Astrocyte (in vitro differentiated cells and primary cell): ENCODE results near the gene JAKMIP3. TPM values are rescaled to one million over a fixed set of nuclear protein-coding genes. Genes with fewer than 3 reads are reported as not detected.

Experiments used
- DNase-seq: peaks from one replicate; pipeline ENCODE4 v3.0.0-alpha.2; 2010; ENCODE audit warnings: low read depth
- FAIRE-seq: peaks from 2 replicates; lab custom pipeline; 2011; peaks lifted over from hg19 to GRCh38; lab: Jason Lieb, UNC
- H2AFZ ChIP-seq: 2 replicates; pipeline ENCODE4 v1.6.0; 2012; ENCODE audit warnings: low read depth, low read length, inconsistent platforms
- H3K27ac ChIP-seq: 2 replicates; pipeline ENCODE4 v1.5.1; 2011; ENCODE audit warnings: low read depth, low read length, inconsistent platforms
- H3K27me3 ChIP-seq: 2 replicates; pipeline ENCODE4 v1.6.0; 2011; ENCODE audit warnings: low read length, inconsistent platforms; ENCODE audit not compliant: insufficient read depth
- H3K36me3 ChIP-seq: 2 replicates; pipeline ENCODE4 v1.5.1; 2011; ENCODE audit warnings: low read length, inconsistent platforms; ENCODE audit not compliant: insufficient read depth
- H3K4me1 ChIP-seq: 2 replicates; pipeline ENCODE4 v1.5.1; 2011; ENCODE audit warnings: low read length, inconsistent platforms; ENCODE audit not compliant: insufficient read depth
- H3K4me2 ChIP-seq: 2 replicates; pipeline ENCODE4 v1.6.0; 2012; ENCODE audit warnings: low read length, inconsistent platforms
- H3K4me3 ChIP-seq: 2 replicates; pipeline ENCODE4 v1.5.1; 2011; ENCODE audit warnings: low read depth, mild to moderate bottlenecking, low read length, inconsistent platforms; ENCODE audit not compliant: insufficient read depth
- H3K79me2 ChIP-seq: 2 replicates; pipeline ENCODE4 v1.6.0; 2012; ENCODE audit warnings: mild to moderate bottlenecking, low read length, inconsistent platforms; ENCODE audit not compliant: insufficient read depth
- H3K9ac ChIP-seq: 2 replicates; pipeline ENCODE4 v1.6.0; 2012; ENCODE audit warnings: mild to moderate bottlenecking, low read length, inconsistent platforms
- H3K9me3 ChIP-seq: 2 replicates; pipeline ENCODE4 v1.5.1; 2012; ENCODE audit warnings: low read depth, mild to moderate bottlenecking, low read length, inconsistent platforms; ENCODE audit not compliant: insufficient read depth
- H4K20me1 ChIP-seq: 2 replicates; pipeline ENCODE4 v1.6.0; 2012; ENCODE audit warnings: low read length, inconsistent platforms; ENCODE audit not compliant: insufficient read depth
- H3K27ac Mint-ChIP-seq: one replicate; pipeline ENCODE4 v1.8.0; 2021; ENCODE audit warnings: mild to moderate bottlenecking, mixed read lengths; ENCODE audit not compliant: unreplicated experiment
- H3K27me3 Mint-ChIP-seq: one replicate; pipeline ENCODE4 v1.8.0; 2021; ENCODE audit warnings: low read depth, mixed read lengths; ENCODE audit not compliant: unreplicated experiment
- H3K36me3 Mint-ChIP-seq: one replicate; pipeline ENCODE4 v1.8.0; 2021; ENCODE audit warnings: low read depth, mixed read lengths; ENCODE audit not compliant: unreplicated experiment
- H3K4me1 Mint-ChIP-seq: one replicate; pipeline ENCODE4 v1.8.0; 2021; ENCODE audit warnings: low read depth, mixed read lengths; ENCODE audit not compliant: unreplicated experiment
- H3K4me3 Mint-ChIP-seq: one replicate; pipeline ENCODE4 v1.8.0; 2021; ENCODE audit warnings: mild to moderate bottlenecking, moderate library complexity, mixed read lengths; ENCODE audit not compliant: unreplicated experiment
- H3K9me3 Mint-ChIP-seq: one replicate; pipeline ENCODE4 v1.8.0; 2021; ENCODE audit warnings: mild to moderate bottlenecking, mixed read lengths; ENCODE audit not compliant: unreplicated experiment
- CTCF ChIP-seq: IDR thresholded peaks from 2 replicates; pipeline ENCODE4 v1.5.1; 2011; ENCODE audit warnings: low read depth, mild to moderate bottlenecking, inconsistent platforms, low read length, moderate library complexity; ENCODE audit not compliant: insufficient read depth
- EZH2 ChIP-seq: IDR thresholded peaks from 2 replicates; pipeline ENCODE4 v1.6.1; 2012; ENCODE audit warnings: mild to moderate bottlenecking, low read length, inconsistent platforms; ENCODE audit not compliant: insufficient read depth
- total RNA-seq: library from RNA; stranded (reverse); gene quantifications from 2 replicates; pipeline ENCODE4 v1.2.1, GENCODE V29; 2021

Gene JAKMIP3
- total RNA-seq, 1 donor from 2014 or later = 0.54 TPM

DNA sequence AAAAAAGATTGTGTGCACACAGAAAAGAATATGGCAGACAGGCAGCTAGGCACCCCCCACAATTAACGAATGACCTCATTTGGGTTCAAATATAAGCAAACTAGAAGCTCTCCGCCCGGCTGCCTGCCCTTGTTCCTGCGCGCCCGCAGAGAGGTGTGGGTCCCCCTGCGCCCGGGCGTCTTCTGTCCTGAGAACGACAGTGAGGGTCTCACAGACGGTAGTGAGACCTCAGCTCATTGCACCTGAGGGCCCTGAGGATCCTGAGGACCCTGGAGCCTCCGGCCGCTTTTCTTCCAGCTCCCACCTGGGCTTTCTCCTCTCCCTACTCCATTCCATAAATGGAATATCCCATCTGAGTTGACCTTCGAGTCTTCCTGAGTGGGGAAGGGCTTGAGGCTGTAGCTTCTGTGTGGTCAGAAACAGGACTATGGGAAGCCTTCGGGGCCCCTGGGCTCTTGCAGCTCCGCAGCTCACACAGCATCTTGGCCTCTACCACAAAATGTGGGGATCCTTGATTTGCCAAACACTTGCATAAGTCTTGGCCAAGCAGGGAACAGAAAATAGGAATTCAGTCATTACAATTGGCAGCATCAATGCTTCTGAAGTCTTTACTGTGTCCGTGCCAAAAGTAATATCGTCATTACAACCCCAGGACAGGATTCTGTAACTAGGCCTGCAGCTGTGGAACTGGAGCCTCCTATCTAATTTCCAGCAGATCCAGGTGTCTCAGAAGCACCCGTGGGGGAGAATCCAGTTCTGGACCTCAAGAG, 43.8 kb downstream of the JAKMIP3 start:
- H3K4me3 ChIP-seq = no peak overlapping the region
- no peak overlapping the region for H2AFZ ChIP-seq
- no peak overlapping the region for H3K27ac ChIP-seq
- no peaks in the 10 kb centered on the region for H4K20me1 ChIP-seq
- Mint-ChIP-seq H3K27me3 (peaks cover 51% of the 10 kb centered on the region), H3K4me3 (no peak overlapping the region), H3K9me3 (no peaks in the 10 kb centered on the region), H3K4me1 (no peaks in the 10 kb centered on the region), H3K27ac (no peak overlapping the region), H3K36me3 (no peaks in the 10 kb centered on the region)
- FAIRE-seq (no peak), DNase-seq (no peak)
- no peaks in the 10 kb centered on the region for H3K4me1 ChIP-seq
- no peak overlapping the region for H3K4me2 ChIP-seq
- no peak for TF ChIP-seq CTCF
- TF ChIP-seq EZH2 = no peak
- H3K9ac ChIP-seq = no peak overlapping the region
- peaks cover 6% of the 10 kb centered on the region for H3K9me3 ChIP-seq
- H3K36me3 ChIP-seq = no peaks in the 10 kb centered on the region
- no peaks in the 10 kb centered on the region for H3K27me3 ChIP-seq
- no peaks in the 10 kb centered on the region for H3K79me2 ChIP-seq

DNA sequence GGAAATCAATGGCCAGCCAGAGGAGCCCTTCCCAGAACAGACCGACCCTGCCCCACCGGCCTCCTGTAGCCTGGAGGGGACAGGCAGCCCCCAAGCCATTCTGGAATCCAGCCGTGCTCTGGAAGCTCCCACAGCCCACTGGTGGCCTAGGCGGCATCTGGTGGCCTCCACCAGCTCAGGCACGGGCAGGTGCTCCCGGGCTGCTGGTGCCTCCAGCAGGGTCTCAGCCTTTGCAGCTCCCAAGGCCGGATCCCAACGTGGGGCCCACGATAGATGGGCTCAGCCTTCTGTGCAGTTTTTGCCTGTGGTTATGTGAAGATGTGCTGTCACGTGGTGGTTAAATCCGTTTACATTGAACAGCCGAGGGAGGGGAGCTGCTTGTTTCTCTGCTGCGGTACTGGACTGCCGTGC, 44.4 kb downstream of the JAKMIP3 start:
- no peak overlapping the region for H3K4me3 Mint-ChIP-seq
- H3K36me3 Mint-ChIP-seq = no peaks in the 10 kb centered on the region
- Histone ChIP-seq H3K27ac (no peak overlapping the region), H3K4me2 (no peak overlapping the region), H3K4me1 (no peaks in the 10 kb centered on the region), H3K79me2 (no peaks in the 10 kb centered on the region), H3K9me3 (peaks cover 1% of the 10 kb centered on the region), H3K4me3 (no peak overlapping the region), H3K27me3 (no peaks in the 10 kb centered on the region), H3K36me3 (no peaks in the 10 kb centered on the region), H2AFZ (no peak overlapping the region), H3K9ac (no peak overlapping the region), H4K20me1 (no peaks in the 10 kb centered on the region)
- no peaks in the 10 kb centered on the region for H3K9me3 Mint-ChIP-seq
- TF ChIP-seq EZH2 (no peak), CTCF (no peak)
- H3K4me1 Mint-ChIP-seq = no peaks in the 10 kb centered on the region
- no peak overlapping the region for H3K27ac Mint-ChIP-seq
- FAIRE-seq (no peak), DNase-seq (no peak)
- peaks cover 51% of the 10 kb centered on the region for H3K27me3 Mint-ChIP-seq

- DNase-seq = no peak
- H3K9me3 Mint-ChIP-seq = no peaks in the 10 kb centered on the region
Observed at GRCh38 chr10:132110713-132111112, 45.0 kb downstream of the JAKMIP3 start.

More at GRCh38 chr10:132110713-132111112, 45.0 kb downstream of the JAKMIP3 start:
- FAIRE-seq = no peak
- peaks cover 49% of the 10 kb centered on the region for H3K27me3 Mint-ChIP-seq
- no peak overlapping the region for H3K4me3 Mint-ChIP-seq
- no peak overlapping the region for H3K9ac ChIP-seq
- H3K79me2 ChIP-seq = no peaks in the 10 kb centered on the region
- H3K4me2 ChIP-seq = no peak overlapping the region
- no peak for TF ChIP-seq EZH2
- no peak for TF ChIP-seq CTCF
- no peaks in the 10 kb centered on the region for H3K36me3 Mint-ChIP-seq
- no peaks in the 10 kb centered on the region for H3K9me3 ChIP-seq
- no peaks in the 10 kb centered on the region for H3K36me3 ChIP-seq
- no peaks in the 10 kb centered on the region for H3K4me1 Mint-ChIP-seq
- H3K4me1 ChIP-seq = no peaks in the 10 kb centered on the region
- H3K4me3 ChIP-seq = no peak overlapping the region
- H2AFZ ChIP-seq = no peak overlapping the region
- no peaks in the 10 kb centered on the region for H4K20me1 ChIP-seq
- H3K27ac Mint-ChIP-seq = no peak overlapping the region
- H3K27ac ChIP-seq = no peak overlapping the region
- H3K27me3 ChIP-seq = no peaks in the 10 kb centered on the region
